Jurkat, Clone E6-1 (cell line): ENCODE results near the gene TOM1L1. TPM values are rescaled to one million over a fixed set of nuclear protein-coding genes. Genes with fewer than 3 reads are reported as not detected.
A peak's percentile ranks its signal among the peaks of the same experiment; 100 is the strongest.
"Not testable (repeated sequence)": the region's sequence is repeated elsewhere in the genome, so short reads cannot be mapped to it uniquely, and the experiment has no call there.

ENCODE experiments used
- DNase-seq: peaks from one replicate; pipeline ENCODE4 v3.0.0-alpha.2; 2011; ENCODE audit warnings: low read depth, low spot score
- H3K4me3 ChIP-seq: 2 replicates; pipeline ENCODE4 v1.5.1; 2011; ENCODE audit warnings: mild to moderate bottlenecking, low read length, control low read depth, moderate library complexity
- polyA plus RNA-seq: library from polyadenylated mRNA; unstranded; fragments of >200 nt; gene quantifications from one replicate; pipeline ENCODE4 v1.2.1, GENCODE V29; 2012; ENCODE audit warnings: missing spikeins; ENCODE audit not compliant: insufficient read length, insufficient read depth

Gene TOM1L1, protein sequence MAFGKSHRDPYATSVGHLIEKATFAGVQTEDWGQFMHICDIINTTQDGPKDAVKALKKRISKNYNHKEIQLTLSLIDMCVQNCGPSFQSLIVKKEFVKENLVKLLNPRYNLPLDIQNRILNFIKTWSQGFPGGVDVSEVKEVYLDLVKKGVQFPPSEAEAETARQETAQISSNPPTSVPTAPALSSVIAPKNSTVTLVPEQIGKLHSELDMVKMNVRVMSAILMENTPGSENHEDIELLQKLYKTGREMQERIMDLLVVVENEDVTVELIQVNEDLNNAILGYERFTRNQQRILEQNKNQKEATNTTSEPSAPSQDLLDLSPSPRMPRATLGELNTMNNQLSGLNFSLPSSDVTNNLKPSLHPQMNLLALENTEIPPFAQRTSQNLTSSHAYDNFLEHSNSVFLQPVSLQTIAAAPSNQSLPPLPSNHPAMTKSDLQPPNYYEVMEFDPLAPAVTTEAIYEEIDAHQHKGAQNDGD
- 14.2 TPM for polyA plus RNA-seq

DNA sequence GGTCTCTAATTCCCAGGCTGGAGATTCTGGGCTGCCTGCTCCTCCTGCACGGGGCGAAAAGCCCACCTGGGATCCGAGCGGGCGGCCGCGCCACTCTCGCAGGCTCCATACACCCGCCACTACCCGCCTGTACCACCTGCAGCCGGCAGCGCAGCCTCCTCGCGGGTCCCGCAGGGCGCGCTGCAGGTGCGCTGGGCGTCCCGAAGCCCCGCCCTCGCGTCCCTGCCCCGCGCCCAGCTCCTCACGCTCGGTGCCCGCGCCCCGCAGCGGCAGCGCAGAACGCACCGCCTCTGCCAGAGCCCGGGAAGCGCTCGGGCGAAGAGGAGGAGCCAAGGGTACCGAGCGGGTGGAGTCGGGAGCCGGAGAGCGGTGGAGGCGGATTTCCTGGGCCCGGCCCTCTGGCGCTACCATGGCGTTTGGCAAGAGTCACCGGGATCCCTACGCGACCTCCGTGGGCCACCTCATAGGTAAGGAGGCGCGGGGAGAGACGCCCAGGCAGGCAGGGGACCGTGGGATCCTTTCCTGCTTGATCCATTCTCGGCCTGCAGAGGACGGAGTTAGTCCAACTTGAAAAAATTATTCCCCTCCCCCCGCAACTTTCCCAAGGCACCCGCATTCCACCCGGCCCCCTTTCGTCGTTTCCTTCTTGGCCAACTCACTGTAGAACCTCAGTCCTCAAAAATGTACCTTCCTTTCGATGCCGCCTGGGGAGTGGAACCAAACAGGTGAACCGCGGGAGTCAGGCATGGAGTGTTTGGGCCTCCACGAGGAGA is at the start of gene TOM1L1:
Gene TOM1L1 (plus strand): TSS at position 396 of the 773 bp plus-strand sequence. CDS start 14 bp downstream, at position 410.
- H3K4me3 ChIP-seq, result peak within 1 kb of the TSS; percentile 53
- peak; percentile 24 for DNase-seq

DNA sequence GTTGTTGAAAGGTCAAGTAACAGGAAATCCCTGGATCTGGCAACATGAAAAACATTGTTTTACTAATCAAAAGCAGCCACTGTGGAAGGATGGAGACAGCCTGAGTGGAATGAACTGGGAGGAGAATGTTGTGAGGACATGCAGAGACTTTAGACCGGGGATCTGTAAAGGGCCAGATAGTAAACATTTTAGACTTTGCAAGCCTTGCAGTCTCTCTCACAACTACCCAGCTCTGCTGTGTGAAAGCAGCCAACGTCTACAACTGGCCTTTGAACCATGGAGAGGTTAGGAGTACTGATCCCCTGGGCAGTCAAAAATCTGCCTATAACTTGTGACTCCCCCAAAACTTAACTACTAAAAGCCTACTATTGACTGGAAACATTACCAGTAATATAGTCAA is 41.5 kb upstream of the TOM1L1 start:
- no peak for DNase-seq

DNA sequence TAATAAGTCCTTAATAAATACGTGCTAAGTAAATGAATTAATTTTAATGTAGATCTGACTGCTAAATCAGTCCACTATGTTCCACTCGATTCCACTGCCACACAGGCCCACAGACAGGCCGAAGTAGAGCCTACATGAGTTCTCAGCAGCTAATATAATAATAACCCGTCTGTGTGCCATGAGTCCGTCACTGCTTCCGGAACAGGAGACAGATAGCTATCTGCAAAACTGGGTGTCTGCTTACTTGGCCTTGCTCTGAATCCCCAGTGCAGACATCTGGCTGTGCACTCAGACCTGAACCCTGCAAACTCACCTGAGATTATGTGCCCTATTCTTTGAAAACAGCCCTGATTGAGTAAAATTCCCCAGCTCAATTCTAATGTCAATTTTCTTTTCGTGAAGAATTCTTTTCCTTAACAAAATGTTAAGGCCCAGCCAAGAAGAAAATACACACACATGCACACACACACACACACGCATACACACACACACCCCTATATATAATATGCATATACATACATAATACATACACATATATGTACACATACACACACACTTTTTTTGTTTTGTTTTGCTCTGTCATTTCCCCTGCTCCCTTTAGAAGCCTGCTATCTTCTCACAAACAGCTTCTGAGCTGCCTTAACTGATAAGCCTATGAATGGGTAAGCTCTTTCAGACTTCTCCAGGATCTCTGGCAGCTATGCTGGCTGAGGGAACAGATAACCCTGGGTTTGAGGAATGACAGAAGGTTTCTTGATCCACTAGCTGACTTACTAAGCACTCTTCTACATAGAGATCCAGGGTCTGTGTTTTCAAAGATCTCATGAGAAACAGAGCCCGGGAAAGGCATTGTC is 39.8 kb upstream of the TOM1L1 start:
- H3K4me3 ChIP-seq, result no peak overlapping the region
- no peak for DNase-seq

More for the DNA sequence above, 41.5 kb upstream of the TOM1L1 start:
- H3K4me3 ChIP-seq, result no peak overlapping the region

DNA sequence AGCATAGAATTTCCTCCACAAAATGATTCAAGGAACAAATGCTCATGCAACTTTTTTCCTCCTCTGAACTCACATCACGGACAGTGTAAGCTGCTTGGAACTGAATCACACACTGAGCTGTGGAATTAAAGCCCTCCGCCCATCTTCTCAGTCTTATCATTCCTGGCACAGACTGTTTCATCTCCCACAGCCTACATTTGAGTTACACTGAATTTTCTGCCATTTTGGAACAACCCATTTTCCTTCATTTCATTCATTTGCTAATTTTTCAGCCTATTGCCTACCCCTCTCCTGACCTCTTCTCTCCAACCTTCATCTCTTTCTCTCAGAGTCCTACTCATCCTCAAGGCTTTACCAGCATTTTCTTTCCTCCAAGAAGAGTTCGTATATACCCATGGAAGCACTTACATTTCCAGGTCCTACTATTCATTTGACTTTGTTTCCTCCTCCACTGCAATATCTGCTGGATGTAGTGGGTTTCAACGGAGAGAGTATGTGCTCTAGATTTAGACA is 39.1 kb upstream of the TOM1L1 start:
- no peak for DNase-seq
- H3K4me3 ChIP-seq, result no peak overlapping the region

DNA sequence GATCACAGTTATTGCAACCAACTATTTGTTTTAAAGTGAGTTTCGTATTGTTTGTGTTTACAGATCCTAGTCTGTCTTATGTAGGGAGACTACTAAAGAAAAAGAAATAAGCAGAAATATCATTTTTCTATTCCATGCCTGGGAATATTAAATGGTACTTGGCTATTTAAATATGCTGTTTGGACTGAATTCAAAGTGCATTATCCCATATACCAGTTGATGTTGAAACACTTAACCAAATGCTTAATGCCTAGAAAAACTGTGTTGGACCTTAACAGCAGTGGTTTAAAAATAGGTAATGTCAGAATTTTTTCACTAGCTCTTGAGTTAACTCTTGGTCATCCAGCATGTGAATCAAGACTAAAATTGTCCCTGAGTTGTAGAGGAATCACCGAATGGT is 37.5 kb upstream of the TOM1L1 start:
- no peak for DNase-seq
- H3K4me3 ChIP-seq, result no peak overlapping the region

DNA sequence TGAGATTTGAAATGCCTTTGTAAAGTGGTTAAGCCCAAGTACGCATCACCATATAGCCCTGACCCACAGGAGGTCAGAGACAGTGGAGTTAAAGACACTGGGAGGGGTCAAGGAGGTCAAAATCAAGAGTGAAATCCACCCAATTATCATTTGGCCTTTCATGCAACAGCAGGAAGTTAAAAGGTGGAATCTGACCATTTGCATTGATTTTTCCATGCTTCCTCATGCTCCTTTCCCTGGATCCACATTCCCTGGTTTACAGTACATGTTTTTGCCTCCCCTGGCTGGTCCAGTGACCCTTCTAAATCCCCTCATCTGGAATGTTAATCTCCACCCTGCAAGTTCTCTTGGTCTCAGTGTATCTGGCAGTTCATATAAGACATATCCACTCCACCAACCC is 36.6 kb upstream of the TOM1L1 start:
- H3K4me3 ChIP-seq, result no peak overlapping the region
- no peak for DNase-seq

DNA sequence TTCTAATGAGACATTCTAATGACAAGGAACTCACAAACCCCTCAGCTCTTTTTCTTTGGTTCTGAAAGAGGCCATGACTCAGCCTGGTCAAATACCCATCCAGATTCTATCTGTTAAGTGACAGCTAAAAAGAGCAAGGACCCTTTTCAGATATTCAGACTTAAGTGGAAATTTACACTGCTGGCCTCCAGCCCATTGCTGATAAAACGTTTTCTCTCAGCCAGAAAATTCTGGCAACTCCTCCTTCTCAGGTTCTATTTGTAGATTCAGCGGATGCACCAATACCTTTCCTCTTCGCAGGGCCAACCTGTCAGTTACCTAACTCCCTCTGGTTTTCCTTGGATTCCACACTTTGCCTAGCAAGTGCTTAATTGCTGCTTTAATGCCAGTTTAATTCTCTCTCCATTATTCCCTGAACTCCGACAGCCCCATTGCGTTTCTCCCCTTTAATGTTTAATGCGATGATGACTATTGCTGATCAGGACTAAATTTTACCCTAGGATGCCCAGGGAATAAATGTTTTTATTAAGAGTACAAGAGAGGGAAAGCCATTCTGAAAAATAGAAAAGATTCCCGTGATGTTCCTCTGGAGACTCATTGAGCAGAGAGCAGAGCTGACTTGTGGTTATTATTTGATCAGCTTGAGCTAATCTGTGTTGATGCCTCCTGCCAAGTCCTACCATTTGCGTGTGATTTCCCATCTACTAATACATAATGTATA is 35.9 kb upstream of the TOM1L1 start:
- H3K4me3 ChIP-seq, result no peak overlapping the region
- no peak for DNase-seq

DNA sequence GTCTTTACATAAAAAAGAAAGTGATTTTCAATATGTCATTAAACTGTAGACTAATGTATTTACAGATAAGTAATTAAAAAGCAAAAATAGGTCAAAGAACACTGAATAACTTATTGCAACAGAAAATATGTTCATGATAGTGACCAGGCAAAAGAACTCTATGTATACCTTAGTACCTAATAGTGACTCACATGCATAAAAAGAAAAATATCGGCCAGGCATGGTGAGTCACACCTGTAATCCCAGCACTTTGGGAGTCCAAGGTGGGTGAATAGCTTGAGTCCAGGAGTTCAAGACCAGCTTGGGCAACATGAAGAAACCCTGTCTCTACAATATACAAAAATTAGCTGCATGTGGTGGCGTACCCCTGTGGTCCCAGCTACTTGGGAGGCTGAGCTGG is 33.0 kb upstream of the TOM1L1 start:
- DNase-seq, result no peak
- no peak overlapping the region for H3K4me3 ChIP-seq

DNA sequence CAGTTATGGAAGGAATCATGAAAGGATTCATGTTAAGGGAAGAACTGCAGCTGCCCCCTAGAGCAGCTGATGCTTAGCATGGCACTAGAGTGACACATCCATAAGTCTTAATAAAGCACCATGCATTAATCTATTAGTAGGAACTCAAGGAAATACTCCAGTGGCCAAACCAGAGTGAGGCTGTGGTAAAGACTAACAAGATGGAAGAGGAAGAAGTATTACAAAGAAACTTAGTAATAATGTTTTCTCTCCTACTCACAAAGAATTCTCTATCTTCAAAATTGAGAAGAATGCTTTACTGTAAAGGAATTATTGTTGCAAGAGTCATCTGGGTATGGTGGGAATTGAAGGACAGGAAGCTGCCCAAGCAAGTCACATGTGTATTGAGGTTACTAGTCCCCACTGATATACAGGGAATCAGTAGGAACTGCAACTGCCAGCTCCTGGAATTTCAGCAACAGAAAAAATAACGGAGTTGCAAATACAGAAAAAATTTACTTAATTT is 29.9 kb upstream of the TOM1L1 start:
- H3K4me3 ChIP-seq, result no peak overlapping the region
- no peak for DNase-seq

DNA sequence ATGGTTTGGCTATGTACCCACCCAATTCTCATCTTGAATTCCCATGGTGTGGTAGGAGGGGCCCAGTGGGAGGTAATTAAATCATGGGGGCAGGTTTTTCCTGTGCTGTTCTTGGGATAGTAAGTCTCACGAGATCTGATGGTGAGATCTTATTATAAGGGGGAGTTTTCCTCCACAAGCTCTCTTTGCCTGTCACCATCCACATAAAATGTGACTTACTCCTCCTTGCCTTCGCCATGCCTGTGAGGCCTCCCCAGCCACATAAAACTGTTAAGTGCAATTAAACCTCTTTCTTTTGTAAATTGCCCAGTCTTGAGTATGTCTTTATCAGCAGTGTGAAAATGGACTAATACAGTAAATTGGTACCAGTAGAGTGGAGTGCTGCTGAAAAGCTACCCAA is 24.7 kb upstream of the TOM1L1 start:
- DNase-seq, H3K4me3 ChIP-seq: not testable (repeated sequence)

DNA sequence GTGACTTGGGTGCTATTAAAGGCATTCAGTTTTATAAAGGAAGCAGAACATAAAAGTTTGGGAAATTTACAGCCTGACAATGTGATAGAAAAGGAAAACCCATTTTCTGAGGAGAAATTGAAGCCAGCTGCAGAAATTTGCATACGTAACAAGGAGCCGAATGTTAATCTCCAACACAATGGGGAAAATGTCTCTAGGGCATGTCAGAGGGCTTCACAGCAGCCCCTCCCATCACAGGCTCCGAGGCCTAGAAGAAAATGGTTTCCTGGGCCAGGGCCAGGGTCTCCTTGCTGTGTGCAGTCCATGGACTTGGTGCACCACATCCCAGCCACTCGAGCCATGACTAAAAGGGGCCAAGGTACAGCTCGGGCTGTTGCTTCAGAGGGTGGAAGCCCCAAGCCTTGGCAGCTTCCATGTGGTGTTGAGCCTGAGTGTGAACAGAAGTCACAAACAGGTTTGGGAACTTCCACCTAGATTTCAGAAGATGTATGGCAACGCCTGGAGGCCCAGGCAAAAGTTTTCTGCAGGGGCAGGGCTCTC is 23.9 kb upstream of the TOM1L1 start:
- H3K4me3 ChIP-seq, result no peak overlapping the region
- no peak for DNase-seq

DNA sequence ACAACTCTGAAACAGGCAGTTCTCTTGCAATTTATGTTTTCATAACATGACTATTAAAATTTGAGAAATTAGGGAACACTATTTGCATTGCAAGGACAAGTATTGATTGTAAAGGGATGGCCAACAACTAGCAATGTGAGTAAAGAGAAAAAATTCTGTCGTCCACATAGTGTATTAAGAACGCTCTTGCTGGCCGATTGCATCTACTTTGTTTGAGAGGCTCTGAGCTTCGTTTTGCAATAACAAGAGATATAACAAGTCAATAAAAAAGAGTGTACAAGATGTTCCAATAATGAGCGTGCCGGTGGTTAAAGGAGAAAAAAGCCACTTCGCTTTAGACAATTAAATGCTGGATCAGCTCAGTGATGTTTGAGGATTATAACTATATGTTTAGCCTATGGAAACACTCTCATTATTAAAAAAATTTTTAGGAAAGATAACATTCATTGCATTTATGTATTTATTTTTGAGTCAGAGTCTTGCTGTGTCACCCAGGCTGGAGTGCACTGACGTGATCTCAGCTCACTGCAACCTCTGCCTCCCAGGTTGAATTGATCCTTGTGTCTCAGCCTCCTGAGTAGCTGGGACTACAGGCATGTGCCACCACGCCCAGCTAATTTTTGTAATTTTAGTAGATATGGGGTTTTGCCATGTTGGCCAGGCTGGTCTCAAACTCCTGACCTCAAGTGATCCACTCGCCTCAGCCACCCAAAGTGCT is 19.2 kb upstream of the TOM1L1 start:
- DNase-seq, result no peak
- H3K4me3 ChIP-seq, result no peak overlapping the region

DNA sequence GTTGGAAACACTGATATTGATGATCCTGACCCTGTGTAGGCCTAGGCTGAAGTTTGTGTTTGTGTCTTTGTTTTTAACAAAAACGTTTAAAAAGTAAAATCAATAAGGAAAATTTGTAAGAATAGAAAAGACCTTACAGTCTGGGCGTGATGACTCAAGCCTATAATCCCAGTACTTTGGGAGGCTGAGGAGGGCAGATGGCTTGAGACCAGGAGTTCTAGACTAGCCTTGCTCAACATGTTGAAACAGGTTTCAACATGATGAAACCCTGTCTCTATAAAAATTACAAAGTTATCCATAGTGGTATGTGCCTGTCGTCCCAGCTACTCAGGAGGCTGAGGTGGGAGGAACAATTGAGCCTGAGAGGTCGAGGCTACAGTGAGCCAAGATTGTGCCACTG is 18.3 kb upstream of the TOM1L1 start:
- H3K4me3 ChIP-seq, result no peak overlapping the region
- no peak for DNase-seq

DNA sequence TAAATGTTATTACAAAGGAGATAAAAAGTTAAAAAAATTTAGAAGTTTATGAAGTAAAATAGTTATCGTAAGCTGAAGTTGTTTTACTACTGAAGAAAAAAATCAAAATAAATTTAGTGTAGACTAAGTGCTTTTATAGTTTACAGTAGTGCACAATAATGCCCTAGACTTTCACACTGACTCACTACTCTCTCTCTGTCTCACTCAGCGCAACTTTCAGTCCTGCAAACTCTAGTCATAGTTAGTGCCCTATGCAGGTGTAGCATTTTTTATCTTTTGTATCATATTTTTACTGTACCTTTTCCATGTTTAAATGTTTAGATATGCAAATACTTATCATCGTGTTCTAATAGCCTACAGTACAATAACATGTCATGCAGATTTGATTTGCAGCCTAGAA is 17.7 kb upstream of the TOM1L1 start:
- no peak overlapping the region for H3K4me3 ChIP-seq
- no peak for DNase-seq

DNA sequence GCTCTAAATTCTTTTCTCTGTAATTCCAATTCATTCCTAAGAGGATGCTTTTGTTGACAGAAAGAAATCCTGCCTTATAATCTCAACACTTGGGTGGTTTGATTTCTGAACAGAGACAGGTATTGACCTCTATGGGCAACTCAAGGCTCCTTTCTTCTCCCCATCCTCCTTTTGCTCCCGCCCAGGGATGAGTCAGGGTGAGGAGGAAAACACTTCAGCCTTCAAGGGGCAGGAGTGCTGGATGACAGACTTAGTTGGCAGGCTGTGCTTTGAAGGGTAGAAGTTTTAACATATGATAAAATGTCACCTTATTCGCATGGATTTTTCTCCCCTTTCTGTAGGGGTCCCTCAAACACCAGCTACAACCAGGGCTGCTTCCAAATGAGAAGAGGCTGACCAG is 16.7 kb upstream of the TOM1L1 start:
- DNase-seq, result no peak
- no peak overlapping the region for H3K4me3 ChIP-seq

DNA sequence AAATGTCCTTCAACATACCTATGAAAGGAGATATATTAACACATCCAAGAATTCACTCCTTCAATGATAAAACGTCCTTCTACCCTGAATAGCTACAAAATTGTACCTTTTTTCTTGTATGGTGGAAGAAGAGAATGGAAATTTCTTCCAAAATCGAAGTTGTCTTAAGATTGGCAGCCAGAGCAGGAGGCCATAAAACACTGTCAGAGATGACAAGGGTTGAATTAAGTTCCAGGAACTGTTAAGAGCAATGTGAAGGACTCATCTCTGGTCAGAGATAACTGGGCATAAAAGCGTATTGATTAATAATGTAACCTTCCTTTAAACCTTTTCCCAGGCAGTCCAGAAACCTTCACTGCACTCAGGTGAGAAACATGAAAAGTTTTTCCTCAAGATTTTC is 12.9 kb upstream of the TOM1L1 start:
- H3K4me3 ChIP-seq, result no peak overlapping the region
- DNase-seq, result no peak

DNA sequence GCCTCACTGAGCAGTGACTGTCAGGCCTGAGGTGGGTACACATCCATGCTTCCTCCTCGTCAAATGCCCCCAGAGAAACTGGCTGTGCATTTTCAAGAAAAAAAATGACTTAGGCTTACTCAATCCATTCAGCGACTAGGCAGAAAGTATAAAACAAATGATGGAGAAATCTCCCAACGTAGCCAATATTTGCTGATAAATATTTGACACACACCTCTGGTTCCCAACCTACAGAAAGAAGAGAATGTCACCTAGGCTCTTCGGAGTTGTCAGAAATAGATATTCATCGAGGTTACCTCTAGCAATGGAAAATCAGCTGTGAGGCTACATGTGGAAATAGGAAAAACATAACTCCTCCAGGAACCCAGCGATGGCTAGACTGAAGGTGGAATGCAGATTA is 12.4 kb upstream of the TOM1L1 start:
- DNase-seq, result no peak
- H3K4me3 ChIP-seq, result no peak overlapping the region

DNA sequence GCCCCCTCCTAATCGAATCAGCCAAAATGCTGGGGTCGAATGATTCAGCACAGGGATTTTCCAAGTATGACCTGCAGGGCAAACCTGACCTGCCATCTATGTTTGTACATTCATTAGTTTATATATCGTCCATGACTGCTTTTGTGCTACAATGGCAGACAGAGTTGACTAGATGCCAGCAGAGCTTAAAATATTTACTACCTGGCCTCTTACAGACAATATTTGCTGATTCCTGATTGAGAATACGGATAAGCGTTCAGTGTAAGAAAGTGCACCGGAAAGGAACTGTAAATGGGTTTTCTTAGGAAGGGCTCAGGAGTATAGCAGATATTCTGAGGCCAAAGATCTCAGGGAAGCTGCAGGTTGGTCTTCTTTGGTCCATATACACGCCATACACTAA is 11.7 kb upstream of the TOM1L1 start:
- H3K4me3 ChIP-seq, result no peak overlapping the region
- DNase-seq, result no peak
